Sigmoid colon (tissue), 4 donors: ENCODE measurements around the gene EFCAB13.

Experiments used
- POLR2AphosphoS5 ChIP-seq, 4 donors: sonication (generic); formaldehyde crosslinking; IDR thresholded peaks; one replicate each; pipeline ENCODE4 v1.6.1; 2017; ENCODE audit warnings: antibody characterized with exemption in 4 of 4
- TF ChIP-seq, protein P1 (sequence below), 4 experiments: fragments of 450-650 bp in 3 of 4; fragments of 200-600 bp in 1 of 4; IDR thresholded peaks; one replicate each; pipeline ENCODE4 v1.5.1; 2016 to 2019; ENCODE audit warnings: antibody characterized with exemption in 4 of 4, mild to moderate bottlenecking in 3 of 4, moderate library complexity in 2 of 4

DNA sequence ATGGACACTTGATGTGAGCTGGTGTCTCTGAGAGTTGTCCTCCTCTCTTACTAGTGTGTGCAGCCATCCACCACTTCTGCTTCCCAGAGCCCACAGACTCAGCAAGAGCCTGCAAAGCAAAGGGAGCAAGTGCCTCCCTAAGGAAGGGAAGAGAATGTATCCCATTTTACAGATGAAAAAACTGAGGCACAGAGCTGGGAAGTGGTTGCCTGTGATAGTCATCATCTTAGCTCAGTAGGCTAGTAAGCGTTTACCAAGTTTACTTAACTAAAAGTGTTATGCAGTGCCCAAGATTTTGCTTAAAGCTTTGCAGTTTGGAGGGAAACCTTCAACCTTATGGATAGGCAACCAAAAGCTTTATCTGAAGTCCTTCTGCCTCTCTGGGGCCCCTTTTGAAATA is 23.0 kb upstream of the EFCAB13 start:
- TF ChIP-seq, protein P1, sequence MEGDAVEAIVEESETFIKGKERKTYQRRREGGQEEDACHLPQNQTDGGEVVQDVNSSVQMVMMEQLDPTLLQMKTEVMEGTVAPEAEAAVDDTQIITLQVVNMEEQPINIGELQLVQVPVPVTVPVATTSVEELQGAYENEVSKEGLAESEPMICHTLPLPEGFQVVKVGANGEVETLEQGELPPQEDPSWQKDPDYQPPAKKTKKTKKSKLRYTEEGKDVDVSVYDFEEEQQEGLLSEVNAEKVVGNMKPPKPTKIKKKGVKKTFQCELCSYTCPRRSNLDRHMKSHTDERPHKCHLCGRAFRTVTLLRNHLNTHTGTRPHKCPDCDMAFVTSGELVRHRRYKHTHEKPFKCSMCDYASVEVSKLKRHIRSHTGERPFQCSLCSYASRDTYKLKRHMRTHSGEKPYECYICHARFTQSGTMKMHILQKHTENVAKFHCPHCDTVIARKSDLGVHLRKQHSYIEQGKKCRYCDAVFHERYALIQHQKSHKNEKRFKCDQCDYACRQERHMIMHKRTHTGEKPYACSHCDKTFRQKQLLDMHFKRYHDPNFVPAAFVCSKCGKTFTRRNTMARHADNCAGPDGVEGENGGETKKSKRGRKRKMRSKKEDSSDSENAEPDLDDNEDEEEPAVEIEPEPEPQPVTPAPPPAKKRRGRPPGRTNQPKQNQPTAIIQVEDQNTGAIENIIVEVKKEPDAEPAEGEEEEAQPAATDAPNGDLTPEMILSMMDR (IDR thresholded peaks at IDR 0.05), result no peak
- no peak for TF ChIP-seq POLR2AphosphoS5 (IDR thresholded peaks at IDR 0.05)
